Heart left ventricle (tissue), 16 donors: Measurements from ENCODE around the gene PSAT1. TPM values are rescaled to one million over a fixed set of nuclear protein-coding genes. Genes with fewer than 3 reads are reported as not detected.
A peak's percentile ranks its signal among the peaks of the same experiment; 100 is the strongest.

Experiments used
- ATAC-seq, 4 donors: fragments of 200-7000 bp; cut with Tn5 transposase; one replicate each; pipeline ENCODE4 v1.9.1; 2020 to 2022; ENCODE audit warnings: moderate library complexity in 4 of 4, mild to moderate bottlenecking in 3 of 4, moderate number of reproducible peaks in 1 of 4
- DNase-seq, 5 donors: peaks; one replicate each; pipeline ENCODE4 v3.0.0-alpha.2; 2020
- H3K27ac ChIP-seq, 12 donors: fragments of 200-600 bp; sonication (generic) in 4 of 12; one replicate each; pipeline versions ENCODE4 v1.5.0 to v1.8.0; 2016 to 2022; ENCODE audit warnings: mild to moderate bottlenecking in 2 of 12
- H3K27me3 ChIP-seq, 9 donors: fragments of 200-600 bp; sonication (generic) in 2 of 9; one replicate each; pipeline versions ENCODE4 v1.5.1 to v1.8.0; 2016 to 2022; ENCODE audit warnings: mild to moderate bottlenecking in 3 of 9
- H3K36me3 ChIP-seq, 9 donors: fragments of 200-600 bp; sonication (generic) in 2 of 9; one replicate each; pipeline versions ENCODE4 v1.5.0 to v1.8.0; 2018 to 2022; ENCODE audit warnings: mild to moderate bottlenecking in 2 of 9
- H3K4me1 ChIP-seq, 12 donors: fragments of 200-600 bp; sonication (generic) in 4 of 12; one replicate each; pipeline versions ENCODE4 v1.5.0 to v1.8.0; 2016 to 2022; ENCODE audit warnings: mild to moderate bottlenecking in 3 of 12
- H3K4me3 ChIP-seq, 12 donors: fragments of 200-600 bp; sonication (generic) in 4 of 12; one replicate each; pipeline versions ENCODE4 v1.5.0 to v1.8.0; 2017 to 2022; ENCODE audit warnings: mild to moderate bottlenecking in 9 of 12, moderate library complexity in 4 of 12
- H3K9me3 ChIP-seq, 12 donors: fragments of 200-600 bp; sonication (generic) in 4 of 12; one replicate each; pipeline versions ENCODE4 v1.5.0 to v1.8.0; 2016 to 2022; ENCODE audit warnings: mild to moderate bottlenecking in 1 of 12
- POLR2A ChIP-seq, 2 donors: fragments of 450-650 bp; IDR thresholded peaks; one replicate each; pipeline ENCODE4 v1.6.1; 2017; ENCODE audit warnings: antibody characterized with exemption in 2 of 2, mild to moderate bottlenecking in 2 of 2, moderate library complexity in 2 of 2
- WGBS, 4 donors: extraction: QIAGEN DNeasy Blood & Tissue Kit in 2 of 4; methylation state at CpG; one replicate each; pipeline versions ENCODE4 v1.1.5 to v1.1.7; 2013 to 2018; 5-methylcytosine and 5-hydroxymethylcytosine counted together
- intact Hi-C, 10 donors: fragments of 100-400 bp; cut with DNase I; formaldehyde crosslinking; loops; one replicate each; pipeline versions ENCODE4 v1.11.1 to v1.14.2; 2022
- polyA plus RNA-seq, 2 donors: library from polyadenylated mRNA; stranded (reverse); fragments of 200-250 nt; gene quantifications; one replicate each; pipeline ENCODE4 v1.2.3, GENCODE V29; 2013
- total RNA-seq, 9 donors: library from RNA; depleted of rRNA in 2 of 9; stranded (reverse); fragments of >200 nt in 2 of 9; fragmentation: NEBNext Ultra II Directional in 3 of 9; extraction: Animal tissue kit (Norgen Biotek cat#: 25700) in 3 of 9; gene quantifications; one replicate each; pipeline versions ENCODE4 v1.1.0 to v1.2.4, GENCODE V29; 2016 to 2023
- TF ChIP-seq, protein P1 (sequence below), 12 donors: fragments of 200-600 bp; sonication (generic) in 4 of 12; IDR thresholded peaks; one replicate each; pipeline versions ENCODE4 v1.5.0 to v1.8.0; 2018 to 2022; ENCODE audit warnings: antibody characterized with exemption in 12 of 12, mild to moderate bottlenecking in 5 of 12
- donor health status: ischemic (EF 13 %, LVEDD 7.1; RV severe dilation, severe dysfunction).
- donor health status: healthy with polysubstance abuse.
- donor health status: DM: no; HTN: yes; CAD: no.
- donor health status: DM: no; HTN: no; CAD: no.
- donor health status: ischemic (EF 25% LVEDD 6.9; RV normal size, moderate dysfunction).
- donor health status: ischemic (EF 25% LVEDD 5.7; RV mildly dilated, moderate dysfunction).
- donor health status: healthy.
- donor health status: DM: yes; HTN: yes; CAD: no.
- donor health status: ischemic (EF 35%, LVEDD 5.7; RV mildly dilated, moderate dysfunction).
- donor health status: nonischemic (EF 11% LVEDD 7.7; RV severe dilation, severe dysfunction).
- donor health status: DM: yes; HTN: yes; CAD: no.
- donor health status: PGD.
- donor health status: ischemic (EF 29% LVEDD 5.4; RV normal size, mild dysfunction).
- donor health status: nonischemic (EF 23%, LVEDD 6.1; RV moderate dilation, normal function).

Gene PSAT1
- total and polyA plus RNA-seq, 11 donors: 0.20 to 3.1 (median 0.62) TPM

DNA sequence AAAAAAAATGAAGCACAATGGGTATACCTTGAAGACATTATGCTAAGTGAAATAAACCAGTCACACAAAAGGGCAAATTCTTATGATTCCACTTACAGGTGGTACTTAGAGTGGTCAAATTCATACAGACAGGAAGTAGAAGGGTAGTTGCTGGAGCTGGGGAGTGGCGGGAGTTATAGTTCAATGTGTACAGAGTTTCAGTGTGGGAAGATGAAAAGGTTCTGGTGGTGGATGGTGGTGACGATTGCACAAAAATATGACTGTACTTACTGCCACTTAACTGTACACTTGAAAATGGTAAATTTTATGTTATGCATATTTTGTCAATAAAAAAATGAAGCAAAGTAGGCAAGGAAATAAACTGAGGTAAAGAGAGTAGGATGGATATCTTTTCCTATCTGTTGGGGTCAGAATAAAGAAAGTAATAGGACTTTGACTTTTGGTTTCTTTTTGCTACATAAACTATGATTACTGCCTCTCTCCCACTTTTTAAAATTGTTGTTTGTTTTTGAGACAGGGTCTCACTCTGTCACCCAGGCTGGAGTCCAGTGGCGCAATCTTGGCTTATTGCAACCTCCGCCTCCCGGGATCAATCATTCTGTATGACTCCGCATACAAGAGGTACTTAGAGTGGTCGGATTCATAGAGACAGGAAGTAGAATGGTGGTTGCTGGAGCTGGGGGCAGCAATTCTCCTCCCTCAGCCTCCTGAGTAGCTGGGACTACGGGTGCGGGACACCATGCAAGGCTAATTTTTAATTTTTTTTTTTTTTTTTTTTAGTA is 4.0 kb upstream of the PSAT1 start:
- ATAC-seq: no peak
- intact Hi-C loops: no loop called here
- Histone ChIP-seq H3K4me3 (peak overlapping the region in 1 of 12 donors; percentile 8), H3K4me1 (peaks cover 6 to 22% (median 14%) of the 10 kb centered on the region in 12 donors), H3K9me3 (no peaks in the 10 kb centered on the region), H3K27me3 (peaks cover 0 to 12% (median 0%) of the 10 kb centered on the region in 9 donors), H3K27ac (no peak overlapping the region), H3K36me3 (no peaks in the 10 kb centered on the region)
- no peak for DNase-seq
- TF ChIP-seq, protein P1, sequence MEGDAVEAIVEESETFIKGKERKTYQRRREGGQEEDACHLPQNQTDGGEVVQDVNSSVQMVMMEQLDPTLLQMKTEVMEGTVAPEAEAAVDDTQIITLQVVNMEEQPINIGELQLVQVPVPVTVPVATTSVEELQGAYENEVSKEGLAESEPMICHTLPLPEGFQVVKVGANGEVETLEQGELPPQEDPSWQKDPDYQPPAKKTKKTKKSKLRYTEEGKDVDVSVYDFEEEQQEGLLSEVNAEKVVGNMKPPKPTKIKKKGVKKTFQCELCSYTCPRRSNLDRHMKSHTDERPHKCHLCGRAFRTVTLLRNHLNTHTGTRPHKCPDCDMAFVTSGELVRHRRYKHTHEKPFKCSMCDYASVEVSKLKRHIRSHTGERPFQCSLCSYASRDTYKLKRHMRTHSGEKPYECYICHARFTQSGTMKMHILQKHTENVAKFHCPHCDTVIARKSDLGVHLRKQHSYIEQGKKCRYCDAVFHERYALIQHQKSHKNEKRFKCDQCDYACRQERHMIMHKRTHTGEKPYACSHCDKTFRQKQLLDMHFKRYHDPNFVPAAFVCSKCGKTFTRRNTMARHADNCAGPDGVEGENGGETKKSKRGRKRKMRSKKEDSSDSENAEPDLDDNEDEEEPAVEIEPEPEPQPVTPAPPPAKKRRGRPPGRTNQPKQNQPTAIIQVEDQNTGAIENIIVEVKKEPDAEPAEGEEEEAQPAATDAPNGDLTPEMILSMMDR (IDR thresholded peaks at IDR 0.05): no peak
- TF ChIP-seq POLR2A (IDR thresholded peaks at IDR 0.05): no peak
- WGBS, 4 donors: 91 to 96% (median 93%) methylated on average over 9 of the region's 9 CpGs

- H3K27me3 ChIP-seq: peaks cover 0 to 25% (median 5%) of the 10 kb centered on the region in 9 donors
Measured at GRCh38 chr9:78294290-78295176, 2.4 kb upstream of the PSAT1 start.

GRCh38 chr9:78295177-78295575 is 1.7 kb upstream of the PSAT1 start:
- Histone ChIP-seq H3K9me3 (no peaks in the 10 kb centered on the region), H3K4me3 (no peak overlapping the region), H3K27me3 (peaks cover 0 to 30% (median 11%) of the 10 kb centered on the region in 9 donors), H3K27ac (peak overlapping the region in 1 of 12 donors; percentile 69), H3K4me1 (peaks cover 6 to 29% (median 19%) of the 10 kb centered on the region in 12 donors), H3K36me3 (no peaks in the 10 kb centered on the region)
- 90 to 92% (median 91%) methylated on average over 3 of the region's 3 CpGs for WGBS, 4 donors
- DNase-seq (no peak), ATAC-seq (no peak)
- intact Hi-C loops: no loop called here
- TF ChIP-seq POLR2A (IDR thresholded peaks at IDR 0.05): no peak
- TF ChIP-seq, protein P1 (IDR thresholded peaks at IDR 0.05): no peak

More at GRCh38 chr9:78294290-78295176, 2.4 kb upstream of the PSAT1 start:
- no peak for ATAC-seq
- TF ChIP-seq, protein P1 (IDR thresholded peaks at IDR 0.05): no peak
- no peak for TF ChIP-seq POLR2A (IDR thresholded peaks at IDR 0.05)
- 86 to 89% (median 86%) methylated on average over 5 of the region's 5 CpGs for WGBS, 4 donors
- no peak for DNase-seq
- H3K27ac ChIP-seq: no peak overlapping the region
- intact Hi-C loops: no loop called here
- no peaks in the 10 kb centered on the region for H3K36me3 ChIP-seq
- H3K9me3 ChIP-seq: no peaks in the 10 kb centered on the region
- no peak overlapping the region for H3K4me3 ChIP-seq
- peaks cover 6 to 29% (median 19%) of the 10 kb centered on the region in 12 donors for H3K4me1 ChIP-seq

- TF ChIP-seq, protein P1 (IDR thresholded peaks at IDR 0.05): no peak
- TF ChIP-seq POLR2A (IDR thresholded peaks at IDR 0.05): no peak
- Histone ChIP-seq H3K27me3 (peaks cover 0 to 31% (median 11%) of the 10 kb centered on the region in 9 donors), H3K27ac (peak overlapping the region in 1 of 12 donors; percentile 69), H3K9me3 (no peaks in the 10 kb centered on the region), H3K4me1 (peaks cover 6 to 29% (median 19%) of the 10 kb centered on the region in 12 donors), H3K4me3 (peak overlapping the region in 3 of 12 donors; percentile 56 to 68 (median 67)), H3K36me3 (no peaks in the 10 kb centered on the region)
- intact Hi-C loops: no loop called here
- DNase-seq: no peak
- ATAC-seq: no peak
- WGBS, 4 donors: 60 to 66% (median 64%) methylated on average over 6 of the region's 6 CpGs
Measured at GRCh38 chr9:78295731-78296130, 1.2 kb upstream of the PSAT1 start.
